GM12892 (cell line): ENCODE measurements around the gene PIANP.

Source experiments
- POLR2A ChIP-seq: IDR thresholded peaks from 2 replicates; pipeline ENCODE4 v1.6.1; 2011; ENCODE audit warnings: low read depth, low read length, control low read depth
- POLR2AphosphoS5 ChIP-seq: IDR thresholded peaks from 2 replicates; pipeline ENCODE4 v1.6.1; 2011; ENCODE audit warnings: low read depth, low read length, control low read depth
- TAF1 ChIP-seq: IDR thresholded peaks from 2 replicates; pipeline ENCODE4 v1.6.1; 2011; ENCODE audit warnings: low read depth, mild to moderate bottlenecking, control low read depth, low read length, borderline replicate concordance

GRCh38 chr12:6684609-6685008 lies 16.0 kb downstream of the PIANP start:
- TF ChIP-seq POLR2A (no peak), POLR2AphosphoS5 (no peak), TAF1 (no peak)
